ENCODE measurements around the gene LRMDA. TPM values are rescaled to one million over a fixed set of nuclear protein-coding genes. Genes with fewer than 3 reads are reported as not detected.
A peak's percentile ranks its signal among the peaks of the same experiment; 100 is the strongest.

Gene LRMDA
- total and polyA plus RNA-seq, 2 of the 13 experiments (the other 11 are each of a cell fraction or from before 2014, with no cell fraction given), result 13.4 to 22.0 TPM

- in situ Hi-C loops (cut with HindIII; ENCODE audit: extremely low pct_ligation_motif_present, low pct_unique_long_range_greater_than_20kb), result no loop called here
- POLR2A ChIA-PET, result interaction anchor here (0.7 to 1.7 kb wide), 3 partner anchors 11 to 43 kb away, joined by 3 read pairs; partner anchors contain the start of gene LRMDA
Measured at GRCh38 chr10:75452997-75453396, 21.6 kb downstream of the LRMDA start.

More at GRCh38 chr10:75452997-75453396, 21.6 kb downstream of the LRMDA start:
- Histone ChIP-seq H3K27ac (ENCODE audit: extremely low read length, insufficient read depth, low read length) (no peak overlapping the region), H3K36me3 (replicated peaks in 1 of 2; ENCODE audit: control insufficient read depth in 1 of 2, insufficient read depth in 2 of 2, low read length in 2 of 2) (peaks cover 12 to 22% of the 10 kb centered on the region in 2 experiments), H3K4me3 (replicated peaks in 1 of 3; ENCODE audit: insufficient read depth in 1 of 3, low read depth in 2 of 3, low read length in 3 of 3) (no peak overlapping the region), H3K4me2 (ENCODE audit: low read depth, low read length) (no peak overlapping the region), H4K20me1 (ENCODE audit: insufficient read depth, low read length) (no peaks in the 10 kb centered on the region), H3K27me3 (ENCODE audit: control insufficient read depth in 1 of 2, insufficient read depth in 2 of 2, low read length in 2 of 2) (no peaks in the 10 kb centered on the region), H3K9ac (ENCODE audit: insufficient read depth, low read depth, low read length) (no peak overlapping the region), H3K4me1 (ENCODE audit: insufficient read depth, low read length) (peaks cover 28% of the 10 kb centered on the region), H2AFZ (ENCODE audit: low read length) (no peak overlapping the region), H3K9me3 (ENCODE audit: low read length) (no peaks in the 10 kb centered on the region), H3K79me2 (ENCODE audit: insufficient read depth, low read length) (no peaks in the 10 kb centered on the region)
- no peak for TF ChIP-seq ZNF589 (CRISPR knock-in tag; conservative IDR thresholded peaks at IDR 0.05)
- no peak for TF ChIP-seq IRX3 (CRISPR knock-in tag; IDR thresholded peaks at IDR 0.05; ENCODE audit: borderline replicate concordance, low read depth)
- TF ChIP-seq IRF2 (CRISPR knock-in tag; IDR thresholded peaks at IDR 0.05), result no peak
- no peak for TF ChIP-seq SSRP1 (CRISPR knock-in tag; IDR thresholded peaks at IDR 0.05)
- TF ChIP-seq KMT2B (CRISPR knock-in tag; IDR thresholded peaks at IDR 0.05), result no peak
- TF ChIP-seq PHF8 (CRISPR knock-in tag; IDR thresholded peaks at IDR 0.05), result no peak
- no peak for TF ChIP-seq ZIK1 (CRISPR knock-in tag; IDR thresholded peaks at IDR 0.05; ENCODE audit: borderline replicate concordance, low read depth)
- no peak for TF ChIP-seq CBX5 (CRISPR knock-in tag; IDR thresholded peaks at IDR 0.05; ENCODE audit: borderline replicate concordance)
- 0 out of 2 replicates have a peak, but pooled peaks have one; percentile 16 for TF ChIP-seq HNF4G (IDR thresholded peaks at IDR 0.05; ENCODE audit: borderline replicate concordance, low read depth, low read length)
- TF ChIP-seq HNF4G (CRISPR knock-in tag; IDR thresholded peaks at IDR 0.05; ENCODE audit: borderline replicate concordance, low read depth), result no peak
- TF ChIP-seq ZSCAN31 (CRISPR knock-in tag; IDR thresholded peaks at IDR 0.05; ENCODE audit: low read depth), result no peak
- TF ChIP-seq ZBTB33 (CRISPR knock-in tag; IDR thresholded peaks at IDR 0.05), result peak; percentile 88
- no peak for TF ChIP-seq SP5 (CRISPR knock-in tag; IDR thresholded peaks at IDR 0.05; ENCODE audit: borderline replicate concordance, low read depth)
- no peak for TF ChIP-seq ZNF567 (CRISPR knock-in tag; IDR thresholded peaks at IDR 0.05; ENCODE audit: borderline replicate concordance)
- no peak for TF ChIP-seq SMAD9 (CRISPR knock-in tag; IDR thresholded peaks at IDR 0.05)
- TF ChIP-seq TEAD2 (CRISPR knock-in tag; IDR thresholded peaks at IDR 0.05), result no peak
- no peak for TF ChIP-seq ZNF136 (CRISPR knock-in tag; IDR thresholded peaks at IDR 0.05; ENCODE audit: low read depth)
- TF ChIP-seq NR2F6 (IDR thresholded peaks at IDR 0.05), result peak; percentile 40; the same call in 1 of the 2 replicates
- 0 out of 2 replicates have a peak, but pooled peaks have one; percentile 15 for TF ChIP-seq NR2F6 (CRISPR knock-in tag; IDR thresholded peaks at IDR 0.05)
- TF ChIP-seq HOXA5 (CRISPR knock-in tag; IDR thresholded peaks at IDR 0.05), result no peak
- no peak for TF ChIP-seq ZNF781 (CRISPR knock-in tag; IDR thresholded peaks at IDR 0.05; ENCODE audit: borderline replicate concordance, not compliant biosample characterization)
- no peak for TF ChIP-seq GATAD2A (CRISPR knock-in tag; IDR thresholded peaks at IDR 0.05)
- no peak for TF ChIP-seq KDM4B (CRISPR knock-in tag; IDR thresholded peaks at IDR 0.05)
- no peak for DNase-seq (ENCODE audit: low spot score)
- FAIRE-seq, result no peak
- intact Hi-C loops (cut with micrococcal nuclease; ENCODE audit: unreplicated experiment), result no loop called here
- CTCF ChIA-PET (ENCODE audit: low intra/inter-chr PET ratio, low total read pairs), result no interaction called here
- no peak for ATAC-seq
- BruUV-seq (replicated peaks), result no TSS peak
- 91% methylated on average over 1 of the region's 1 CpG for WGBS (ENCODE audit: low lambda C conversion rate)

Data from HepG2 (cell line).